ENCODE measurements around the gene AGMO. TPM values are rescaled to one million over a fixed set of nuclear protein-coding genes. Genes with fewer than 3 reads are reported as not detected.
"Not testable (repeated sequence)": the region's sequence is repeated elsewhere in the genome, so short reads cannot be mapped to it uniquely, and the experiment has no call there.

AGMO gene
- total RNA-seq, 1 donor from 2014 or later, result 0.32 TPM

DNA sequence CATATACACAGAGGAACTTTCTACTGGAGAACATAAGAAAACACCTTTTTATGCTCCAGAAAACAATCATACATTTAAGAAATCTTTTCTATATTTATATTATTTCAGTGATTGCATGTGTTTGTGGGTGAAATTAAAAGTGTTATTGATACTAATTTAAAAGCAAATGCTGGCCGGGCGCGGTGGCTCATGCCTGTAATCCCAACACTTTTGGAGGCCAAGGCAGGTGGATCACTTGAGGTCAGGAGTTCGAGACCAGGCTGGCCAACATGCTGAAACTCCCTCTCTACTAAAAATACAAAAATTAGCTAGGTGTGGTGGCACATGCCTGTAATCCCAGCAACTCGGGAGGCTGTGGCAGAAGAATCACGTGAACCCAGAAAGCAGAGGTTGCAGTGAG lies 260.8 kb downstream of the AGMO start:
- intact Hi-C loops (cut with micrococcal nuclease); DNase-seq; ATAC-seq: not testable (repeated sequence)

DNA sequence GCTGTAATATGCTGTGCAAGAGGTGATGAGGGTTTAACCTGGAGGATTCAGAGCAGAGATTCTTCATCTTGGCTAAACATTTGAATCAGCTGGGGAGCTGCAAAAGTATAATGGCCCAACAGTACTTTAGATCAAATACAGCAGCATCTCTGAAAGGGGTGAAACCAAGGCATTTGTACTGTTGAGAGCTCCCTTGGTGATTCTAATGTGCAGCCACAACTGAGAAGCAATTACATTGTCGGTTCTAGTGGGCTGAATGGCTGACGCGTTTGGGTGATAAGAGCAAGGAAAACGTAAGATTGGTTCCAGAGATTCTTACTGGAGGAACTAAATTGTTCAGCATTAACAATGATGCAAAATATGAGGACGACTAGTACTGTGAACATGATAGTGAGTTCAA lies 269.7 kb downstream of the AGMO start:
- ATAC-seq (no peak), DNase-seq (no peak)
- intact Hi-C loops (cut with micrococcal nuclease), result no loop called here

DNA sequence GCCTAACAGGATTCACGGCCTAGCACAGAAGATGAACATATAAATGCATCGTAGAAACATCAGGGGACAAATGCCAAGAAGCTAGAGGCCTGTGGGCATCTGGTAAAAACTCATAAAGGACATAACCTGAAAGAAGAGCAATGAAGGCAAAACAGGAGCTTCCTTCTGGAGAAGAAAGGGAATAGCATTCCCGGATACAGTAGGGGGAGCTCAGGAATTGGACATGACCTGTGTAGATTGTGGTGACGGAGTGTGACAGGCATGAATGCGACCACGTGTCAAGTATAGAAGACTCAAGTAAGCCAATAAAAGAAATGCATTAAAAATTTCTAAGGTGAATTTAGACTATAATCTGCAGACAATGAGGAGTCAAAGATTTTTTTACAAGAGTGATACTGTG lies 270.1 kb downstream of the AGMO start:
- ATAC-seq (no peak), DNase-seq (no peak)
- intact Hi-C loops (cut with micrococcal nuclease), result no loop called here

DNA sequence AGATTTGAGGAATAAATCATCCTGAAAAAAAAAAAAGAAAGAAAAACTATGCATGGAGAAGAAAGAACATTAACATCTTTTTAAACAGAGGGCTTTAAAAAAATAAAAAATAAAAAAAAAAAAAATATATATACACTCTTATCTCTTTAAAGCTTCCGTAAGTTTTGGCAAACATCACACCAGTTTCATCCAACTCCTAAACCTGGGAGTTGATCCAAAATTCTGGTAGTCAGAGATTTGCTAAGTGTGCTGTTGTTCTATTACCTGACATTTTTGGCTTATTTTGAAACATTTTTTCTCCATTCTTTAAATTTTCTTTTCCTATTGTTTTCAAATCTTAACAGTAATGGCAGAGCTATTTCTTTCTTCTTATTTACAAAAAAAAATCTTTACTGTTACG lies 273.1 kb downstream of the AGMO start:
- intact Hi-C loops (cut with micrococcal nuclease), result no loop called here
- ATAC-seq, result no peak
- DNase-seq, result no peak

DNA sequence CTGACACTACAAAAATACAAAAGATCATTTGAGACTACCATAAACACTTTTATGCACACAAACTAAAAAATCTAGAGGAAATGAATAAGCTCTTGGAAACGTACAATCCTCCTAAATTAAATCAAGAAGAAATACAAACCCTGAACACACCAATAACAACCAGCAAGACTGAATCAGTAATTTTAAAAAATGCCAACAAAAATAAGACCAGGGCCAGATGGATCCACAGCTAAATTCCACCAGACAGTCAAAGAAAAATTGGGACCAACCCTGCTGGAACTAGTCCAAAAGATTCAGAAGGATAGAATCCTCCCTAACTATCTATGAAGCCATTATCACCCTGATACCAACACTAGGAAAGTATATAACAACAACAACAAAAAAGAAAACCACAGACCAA lies 277.4 kb downstream of the AGMO start:
- ATAC-seq, result no peak
- DNase-seq, result no peak
- intact Hi-C loops (cut with micrococcal nuclease), result no loop called here

DNA sequence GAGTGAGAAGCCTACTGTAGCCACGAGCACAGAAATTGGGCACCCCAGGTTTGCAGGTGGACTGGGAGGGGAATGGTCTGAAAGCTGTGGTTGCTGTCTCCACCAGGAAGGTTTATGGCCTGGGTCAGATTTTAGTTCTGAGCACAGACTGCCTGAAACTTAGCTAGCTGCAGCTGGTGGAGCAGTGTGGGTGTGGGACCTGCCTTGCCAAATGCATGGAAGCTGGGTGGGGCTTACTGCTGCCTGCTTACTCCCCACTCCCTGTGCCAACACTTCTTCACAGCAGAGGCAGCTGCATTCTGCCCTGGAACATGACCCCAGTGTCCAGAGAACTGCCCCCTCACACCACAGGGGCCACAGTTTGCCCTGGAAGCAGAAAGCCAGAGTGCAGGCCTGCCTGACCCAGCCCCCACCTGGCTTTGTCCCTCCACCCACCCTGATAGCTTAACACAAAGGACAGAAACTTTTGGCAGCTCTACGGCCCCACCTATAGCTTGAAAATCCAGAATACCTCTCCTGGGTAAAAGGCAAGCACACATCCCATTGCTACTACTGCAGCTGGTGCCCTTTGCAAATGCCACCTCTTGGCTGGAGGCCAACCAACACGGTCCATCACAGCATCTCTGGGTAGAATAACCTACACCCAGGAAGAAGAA lies 281.6 kb downstream of the AGMO start:
- intact Hi-C loops (cut with micrococcal nuclease), result no loop called here
- DNase-seq (no peak), ATAC-seq (no peak)

DNA sequence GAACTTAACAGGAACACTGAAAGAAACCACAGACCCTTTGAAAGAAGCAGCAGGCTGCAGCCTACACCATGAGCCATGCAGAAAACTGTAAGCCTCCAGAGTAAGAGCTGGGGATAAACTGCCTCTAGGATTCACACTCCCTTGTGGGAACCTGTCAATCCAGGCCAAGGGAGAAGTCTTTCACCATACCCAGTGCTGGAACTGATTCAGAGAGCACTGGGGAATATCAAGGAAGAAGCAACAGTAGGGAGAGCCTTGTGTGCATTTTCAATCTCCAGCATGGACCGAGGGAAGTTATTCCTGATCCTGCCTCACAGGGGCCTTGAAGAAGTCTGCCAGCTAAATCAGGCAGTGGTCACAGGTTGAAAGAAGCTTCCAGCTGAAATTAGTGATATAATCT lies 282.2 kb downstream of the AGMO start:
- DNase-seq, result no peak
- no peak for ATAC-seq
- intact Hi-C loops (cut with micrococcal nuclease), result no loop called here

DNA sequence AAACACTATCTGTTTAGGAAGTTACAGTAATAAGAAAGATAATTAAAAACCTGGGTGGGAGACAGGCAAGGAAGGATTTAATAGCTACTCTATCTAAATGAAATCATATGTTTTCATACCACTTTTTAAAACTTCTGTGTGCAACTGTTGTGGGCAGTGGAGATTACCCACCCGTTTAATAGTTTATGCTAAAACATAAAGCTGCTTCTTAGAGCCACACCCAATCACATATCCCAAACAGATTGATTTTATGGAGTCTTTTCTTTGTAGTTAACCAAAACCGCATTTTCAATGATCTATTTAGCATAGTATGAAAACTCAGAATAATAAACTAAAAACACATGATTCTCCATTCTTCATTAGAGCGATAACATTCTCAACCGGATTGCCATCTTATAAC lies 304.1 kb downstream of the AGMO start:
- intact Hi-C loops (cut with micrococcal nuclease), result no loop called here

DNA sequence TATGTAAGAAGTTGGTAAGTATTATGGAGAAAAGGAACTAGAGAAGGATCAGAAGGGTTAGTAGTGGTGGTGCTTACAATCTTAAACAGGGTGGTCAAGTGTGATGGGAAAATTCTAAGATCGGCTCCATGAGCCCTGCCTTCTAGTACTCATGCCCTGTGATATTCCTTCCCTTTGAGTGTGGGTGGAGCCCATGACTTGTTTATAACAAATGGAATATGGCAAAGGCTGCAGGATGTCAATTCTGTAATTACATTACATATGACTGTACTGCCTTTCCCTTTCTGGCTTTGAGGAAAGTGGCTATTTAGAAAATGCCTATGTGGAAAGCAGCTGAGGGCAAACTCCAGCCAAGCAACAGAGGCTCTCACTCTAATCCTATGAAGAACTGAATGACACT lies 309.6 kb downstream of the AGMO start:
- intact Hi-C loops (cut with micrococcal nuclease), result no loop called here
- DNase-seq (no peak), ATAC-seq (no peak)

More for the DNA sequence above, 304.1 kb downstream of the AGMO start:
- DNase-seq, result no peak
- no peak for ATAC-seq

DNA sequence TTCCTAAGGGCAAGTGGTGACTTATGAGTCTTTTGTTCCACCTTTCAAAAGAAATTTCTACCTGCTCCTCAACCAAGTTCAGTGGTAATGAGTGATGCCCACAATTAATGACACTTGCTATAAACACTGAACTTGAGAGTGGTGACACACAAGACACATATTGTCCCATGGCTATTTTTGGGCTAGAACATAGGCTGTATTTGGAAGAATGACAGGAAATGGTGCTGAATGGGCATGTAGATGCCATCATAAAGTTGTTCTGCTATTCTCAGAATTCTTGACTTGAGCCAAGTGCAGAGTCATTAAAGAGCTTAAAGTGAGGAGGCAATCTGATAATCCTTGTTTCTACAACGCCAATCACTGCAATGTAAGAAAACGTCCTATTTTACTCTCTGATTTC lies 313.3 kb downstream of the AGMO start:
- intact Hi-C loops (cut with micrococcal nuclease), result no loop called here
- ATAC-seq (no peak), DNase-seq (no peak)

DNA sequence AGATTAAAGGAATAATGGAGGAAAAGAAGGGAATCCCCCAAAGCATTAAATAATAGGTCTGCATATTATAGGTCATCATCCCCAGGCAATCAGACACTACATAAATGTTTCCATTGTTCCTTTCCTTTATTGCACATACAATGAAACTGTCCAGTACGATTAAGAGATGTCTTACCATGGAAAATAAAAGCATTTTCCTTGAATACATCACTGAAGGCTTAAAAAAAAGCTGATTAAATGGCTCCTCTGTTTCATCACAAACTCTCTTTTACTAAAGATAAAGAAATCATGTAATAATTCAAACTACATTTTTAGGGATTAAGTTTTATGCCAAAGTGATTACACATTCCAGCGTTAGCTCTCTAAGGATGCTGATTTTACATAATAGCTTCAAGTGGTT lies 316.0 kb downstream of the AGMO start:
- ATAC-seq (no peak), DNase-seq (no peak)
- intact Hi-C loops (cut with micrococcal nuclease), result no loop called here

DNA sequence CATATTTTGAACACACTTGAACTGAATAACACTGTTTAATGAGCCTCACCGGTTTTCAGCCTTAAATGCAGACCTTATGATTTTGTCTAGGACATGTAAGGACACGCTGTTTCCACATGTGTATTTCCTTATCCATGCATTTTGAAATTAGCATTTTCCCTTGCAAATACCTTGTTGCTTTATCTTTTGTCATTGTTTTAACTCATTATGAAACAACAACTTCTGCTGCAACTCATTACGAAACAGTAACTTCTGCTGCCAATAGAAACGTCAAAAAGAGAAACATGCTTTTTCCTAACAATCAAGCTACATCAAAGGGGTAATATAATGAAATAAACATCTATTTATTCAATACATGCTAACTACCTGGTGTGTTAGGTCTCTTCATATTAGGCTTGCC lies 322.0 kb downstream of the AGMO start:
- intact Hi-C loops (cut with micrococcal nuclease), result no loop called here
- ATAC-seq (no peak), DNase-seq (no peak)

DNA sequence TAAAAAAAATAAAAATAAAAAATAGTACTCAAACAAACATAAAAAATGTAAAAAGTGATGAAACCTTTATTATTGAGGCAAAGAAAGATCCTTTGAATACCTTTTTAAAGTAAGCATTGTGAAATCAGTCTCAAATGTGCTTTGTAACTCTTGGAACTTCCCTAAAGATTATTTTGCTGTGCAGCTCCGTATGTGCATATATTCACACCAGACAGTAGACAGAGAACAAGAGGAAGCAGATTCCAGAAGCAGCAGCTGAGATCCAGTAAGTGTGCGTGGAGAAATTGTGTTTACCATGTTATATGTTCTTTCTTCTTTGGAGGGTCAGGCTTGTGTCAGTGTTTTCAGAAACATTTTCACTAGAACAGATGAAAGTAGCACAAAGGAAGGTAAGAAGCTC lies 324.9 kb downstream of the AGMO start:
- intact Hi-C loops (cut with micrococcal nuclease), result no loop called here
- ATAC-seq (no peak), DNase-seq (no peak)

DNA sequence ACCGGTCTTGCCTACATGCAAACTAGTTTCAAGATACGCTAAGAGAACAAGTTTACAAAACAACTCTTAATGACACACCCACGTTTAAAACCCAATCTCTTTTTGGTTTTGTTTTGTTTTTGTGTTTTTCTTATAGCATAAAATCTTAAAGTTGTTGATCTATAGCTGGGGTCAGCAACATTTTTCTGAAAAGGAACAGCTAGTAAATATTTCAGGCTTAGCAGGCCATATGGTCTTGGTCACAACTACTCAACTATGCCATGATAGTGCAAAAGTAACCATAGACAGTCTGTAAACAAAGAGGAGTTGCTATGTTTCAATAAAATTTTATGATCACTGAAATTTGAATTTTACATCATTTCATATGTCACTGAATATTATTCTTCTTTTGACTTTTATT lies 327.4 kb downstream of the AGMO start:
- intact Hi-C loops (cut with micrococcal nuclease), result no loop called here
- no peak for ATAC-seq
- no peak for DNase-seq

DNA sequence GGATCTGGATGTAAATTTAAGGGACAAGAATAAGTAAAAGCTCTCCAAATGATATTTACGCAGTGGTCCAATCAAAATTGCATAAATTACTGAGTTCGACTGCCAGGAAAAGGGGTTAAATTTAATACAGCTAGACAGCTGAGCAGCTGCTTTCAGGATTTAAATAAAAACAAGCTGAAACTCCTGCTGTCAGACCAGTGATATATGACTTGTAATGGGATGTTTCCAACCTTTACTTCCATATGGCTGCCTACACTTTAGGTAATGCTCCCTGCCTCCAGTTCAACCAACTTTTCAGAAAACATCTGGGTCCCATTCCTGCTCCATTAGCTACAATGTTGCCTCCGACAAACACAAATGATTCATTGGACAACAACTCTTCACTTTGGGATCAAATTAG lies 333.0 kb downstream of the AGMO start:
- no peak for DNase-seq
- intact Hi-C loops (cut with micrococcal nuclease), result no loop called here
- no peak for ATAC-seq

DNA sequence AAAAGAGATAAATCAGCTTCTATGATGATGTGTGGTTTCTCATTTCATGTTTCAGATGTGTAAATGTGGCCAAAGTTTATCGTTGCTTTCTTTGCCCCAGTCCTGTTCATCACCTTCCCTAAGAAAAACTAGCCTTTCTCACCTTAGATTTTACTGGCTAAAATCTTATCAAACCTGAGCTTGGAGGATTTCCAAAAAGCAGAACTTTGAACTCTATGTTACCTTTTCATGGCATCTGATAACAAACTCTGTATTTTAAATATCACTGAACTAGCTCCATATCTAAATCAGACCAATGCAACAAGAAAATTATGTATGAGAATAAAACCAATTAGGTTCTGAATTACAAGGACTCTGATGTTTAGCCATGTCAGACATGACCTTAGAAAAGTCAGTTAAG lies 335.8 kb downstream of the AGMO start:
- intact Hi-C loops (cut with micrococcal nuclease), result no loop called here
- ATAC-seq, result no peak
- no peak for DNase-seq

DNA sequence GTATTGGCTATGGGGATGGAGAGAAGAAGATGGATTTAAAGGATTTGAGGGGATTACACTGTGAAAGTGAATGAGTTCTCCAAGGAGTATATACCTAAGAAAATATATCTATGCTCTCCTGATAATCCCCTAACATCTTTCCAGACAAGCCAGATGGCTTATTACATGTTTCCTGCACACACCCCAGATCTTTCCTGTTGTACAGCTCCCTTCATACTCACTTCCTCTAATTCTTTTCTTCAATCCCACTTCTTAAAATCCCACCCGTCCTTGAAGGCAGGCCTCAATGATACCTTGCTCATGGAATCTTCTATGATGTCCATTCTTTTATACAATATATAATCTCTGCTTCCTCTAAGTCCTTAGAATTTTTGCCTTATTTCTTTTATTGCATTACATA lies 342.1 kb downstream of the AGMO start:
- intact Hi-C loops (cut with micrococcal nuclease), result no loop called here
- DNase-seq (no peak), ATAC-seq (no peak)

DNA sequence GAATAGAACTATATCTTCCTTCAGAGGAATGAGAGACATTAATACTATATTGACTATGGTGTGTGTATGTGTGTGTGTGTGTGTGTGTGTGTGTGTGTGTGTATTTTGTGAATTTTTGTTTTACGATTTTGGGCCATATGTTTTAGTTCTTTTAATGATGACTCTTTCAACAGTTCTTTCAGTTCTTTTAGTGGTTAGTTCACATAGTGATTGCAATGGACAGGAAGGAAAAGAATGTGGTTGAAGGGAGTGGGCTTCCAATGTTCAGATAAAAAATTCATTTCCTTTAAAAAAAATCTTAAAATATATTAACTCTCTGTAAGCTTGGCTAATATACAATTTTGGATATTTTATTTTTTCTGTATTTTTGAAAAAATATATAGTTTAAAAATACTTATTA lies 343.6 kb downstream of the AGMO start:
- DNase-seq, result no peak
- intact Hi-C loops (cut with micrococcal nuclease), result no loop called here
- no peak for ATAC-seq

DNA sequence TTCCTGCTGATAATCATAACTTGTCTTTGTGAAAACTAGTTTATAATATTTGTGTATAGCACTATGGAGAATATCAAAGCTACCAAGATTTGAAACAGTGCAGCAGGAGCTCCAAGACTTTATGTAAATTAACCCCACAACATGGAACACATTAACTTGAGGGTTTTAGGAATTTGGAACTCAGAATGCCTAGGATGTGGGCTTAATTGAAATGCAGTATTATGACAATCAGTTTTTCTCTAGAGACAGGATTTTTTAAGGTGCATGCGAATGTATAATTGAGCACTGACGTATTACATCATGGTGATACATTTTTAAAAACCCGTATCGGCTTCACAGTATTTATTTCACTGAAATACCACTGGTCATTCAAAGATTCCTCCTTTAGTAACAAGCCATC lies 346.2 kb downstream of the AGMO start:
- intact Hi-C loops (cut with micrococcal nuclease), result no loop called here
- no peak for ATAC-seq
- no peak for DNase-seq

DNA sequence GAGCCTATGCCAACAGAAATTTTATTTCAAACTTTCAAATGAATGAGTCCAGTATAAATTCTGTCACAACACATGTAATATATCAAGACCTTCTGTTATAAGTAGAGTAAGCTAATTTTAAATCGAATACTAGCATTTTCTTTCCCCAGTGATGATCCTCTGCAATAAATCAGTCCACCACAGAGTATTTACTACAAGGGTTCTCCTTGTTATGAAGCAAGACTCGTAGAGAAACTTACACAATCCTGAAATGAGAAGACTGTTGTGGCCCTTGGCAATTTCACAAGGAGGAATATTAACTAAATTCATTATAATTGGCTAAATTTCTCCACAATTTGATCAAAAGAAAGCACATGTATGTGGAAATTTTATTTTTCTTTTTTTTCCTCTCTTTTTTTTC lies 346.8 kb downstream of the AGMO start:
- ATAC-seq (no peak), DNase-seq (no peak)
- intact Hi-C loops (cut with micrococcal nuclease), result no loop called here

DNA sequence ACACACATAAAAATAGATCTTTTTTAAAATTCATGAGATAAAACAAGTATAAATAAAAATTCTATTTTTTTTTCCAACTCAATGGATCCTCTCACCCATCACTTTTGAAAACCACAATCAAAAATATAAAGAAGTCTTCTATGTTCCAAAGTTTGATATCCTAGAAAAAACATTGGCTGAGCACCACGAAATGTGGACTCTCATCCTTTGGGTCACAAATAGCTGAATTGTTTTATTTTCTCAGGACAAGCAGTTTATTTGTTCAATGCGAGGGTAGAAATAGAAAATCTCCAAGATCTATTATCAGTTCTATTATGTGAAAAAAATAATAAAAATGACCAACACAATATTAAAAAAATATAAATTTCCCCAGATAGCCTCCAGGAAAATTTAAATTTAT lies 348.7 kb downstream of the AGMO start:
- intact Hi-C loops (cut with micrococcal nuclease), result no loop called here
- DNase-seq (no peak), ATAC-seq (no peak)

DNA sequence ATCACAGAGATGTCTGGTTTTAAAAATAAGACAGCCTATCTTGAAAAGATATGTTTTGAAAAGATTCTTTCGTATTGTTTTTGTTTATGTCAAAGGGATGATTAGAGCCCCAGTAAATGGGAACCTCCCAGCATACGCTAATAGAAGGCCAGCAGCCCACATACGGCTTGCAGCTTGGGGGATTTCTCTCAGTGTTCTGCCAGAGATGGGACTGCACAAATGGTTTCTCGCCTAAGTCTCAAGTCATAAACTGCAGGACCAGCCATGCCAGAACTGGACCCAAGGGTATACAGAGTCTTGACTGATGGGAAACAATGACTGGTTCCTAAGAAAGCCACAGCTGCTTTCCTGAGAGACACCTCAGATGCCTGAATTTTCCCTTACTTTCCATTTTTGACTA lies 352.4 kb downstream of the AGMO start:
- ATAC-seq (no peak), DNase-seq (no peak)
- intact Hi-C loops (cut with micrococcal nuclease), result no loop called here
